HL-60 (cell line): ENCODE data around the gene GBX1.

Experiments used
- DNase-seq, 2 experiments: peaks; one replicate each; pipeline ENCODE4 v3.0.0-alpha.2; 2010 to 2020; ENCODE audit warnings: low read depth in 1 of 2, low spot score in 1 of 2
- H3K27ac ChIP-seq: fragments of 250-450 bp; sonication (Bioruptor Pico); replicated peaks from 2 replicates; pipeline ENCODE4 v1.5.1; 2020; ENCODE audit warnings: mild to moderate bottlenecking, moderate library complexity
- H3K27me3 ChIP-seq: fragments of 250-450 bp; sonication (Bioruptor Pico); 2 replicates; pipeline ENCODE4 v1.5.1; 2021; ENCODE audit warnings: mild to moderate bottlenecking, moderate library complexity; ENCODE audit not compliant: insufficient read depth, poor library complexity, severe bottlenecking
- H3K4me3 ChIP-seq: replicated peaks from 2 replicates; pipeline ENCODE4 v1.5.1; 2011; ENCODE audit warnings: mild to moderate bottlenecking, control low read depth, low read length; ENCODE audit not compliant: insufficient read depth
- GABPA ChIP-seq: IDR thresholded peaks from 2 replicates; pipeline ENCODE4 v1.6.1; 2012; ENCODE audit warnings: low read depth
- POLR2AphosphoS5 ChIP-seq: IDR thresholded peaks from 2 replicates; pipeline ENCODE4 v1.6.1; 2012; ENCODE audit warnings: low read depth
- SPI1 ChIP-seq: IDR thresholded peaks from 2 replicates; pipeline ENCODE4 v1.6.1; 2012; ENCODE audit warnings: low read depth, mild to moderate bottlenecking, borderline replicate concordance
- TF ChIP-seq, protein P1 (sequence below): IDR thresholded peaks from one replicate; pipeline ENCODE4 v1.5.1; 2011; ENCODE audit warnings: low read length, control low read depth, inconsistent platforms; ENCODE audit not compliant: insufficient read depth
- TF ChIP-seq, protein P2 (sequence below): IDR thresholded peaks from 2 replicates; pipeline ENCODE4 v1.6.1; 2012; ENCODE audit warnings: low read depth; ENCODE audit not compliant: insufficient replicate concordance

The GBX1 gene

DNA sequence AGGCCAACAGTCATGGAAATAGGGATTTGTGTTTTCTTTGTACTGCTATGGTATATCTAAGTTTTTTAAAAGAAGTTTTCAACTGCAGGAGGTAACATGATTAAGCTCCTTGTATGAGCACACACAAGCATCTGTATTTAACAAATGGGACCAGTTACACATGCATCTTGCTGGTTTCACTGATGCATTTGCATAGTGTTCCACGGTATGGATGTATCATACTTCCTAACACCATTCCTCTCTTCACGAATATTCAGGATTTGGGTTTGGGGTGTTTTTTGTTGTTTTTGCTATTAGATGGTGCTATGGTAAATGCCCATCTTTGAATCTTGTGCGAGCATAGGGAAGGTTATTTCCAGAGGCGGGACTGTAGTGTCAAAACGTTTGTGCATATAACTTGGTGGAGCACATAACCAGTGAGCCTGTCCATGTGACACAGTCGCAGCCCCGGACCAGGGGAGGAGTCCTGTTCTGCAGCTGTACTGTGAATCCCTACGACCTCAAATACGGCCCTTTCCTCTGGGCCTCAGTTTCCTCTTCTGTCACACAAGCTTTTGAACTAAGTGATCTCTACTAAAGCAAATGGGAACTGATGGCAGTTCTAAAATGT lies 40.9 kb upstream of the GBX1 start:
- Histone ChIP-seq H3K27ac (no peak overlapping the region), H3K27me3 (peaks cover 3% of the 10 kb centered on the region), H3K4me3 (no peak overlapping the region)
- no peak for DNase-seq
- TF ChIP-seq, protein P1, sequence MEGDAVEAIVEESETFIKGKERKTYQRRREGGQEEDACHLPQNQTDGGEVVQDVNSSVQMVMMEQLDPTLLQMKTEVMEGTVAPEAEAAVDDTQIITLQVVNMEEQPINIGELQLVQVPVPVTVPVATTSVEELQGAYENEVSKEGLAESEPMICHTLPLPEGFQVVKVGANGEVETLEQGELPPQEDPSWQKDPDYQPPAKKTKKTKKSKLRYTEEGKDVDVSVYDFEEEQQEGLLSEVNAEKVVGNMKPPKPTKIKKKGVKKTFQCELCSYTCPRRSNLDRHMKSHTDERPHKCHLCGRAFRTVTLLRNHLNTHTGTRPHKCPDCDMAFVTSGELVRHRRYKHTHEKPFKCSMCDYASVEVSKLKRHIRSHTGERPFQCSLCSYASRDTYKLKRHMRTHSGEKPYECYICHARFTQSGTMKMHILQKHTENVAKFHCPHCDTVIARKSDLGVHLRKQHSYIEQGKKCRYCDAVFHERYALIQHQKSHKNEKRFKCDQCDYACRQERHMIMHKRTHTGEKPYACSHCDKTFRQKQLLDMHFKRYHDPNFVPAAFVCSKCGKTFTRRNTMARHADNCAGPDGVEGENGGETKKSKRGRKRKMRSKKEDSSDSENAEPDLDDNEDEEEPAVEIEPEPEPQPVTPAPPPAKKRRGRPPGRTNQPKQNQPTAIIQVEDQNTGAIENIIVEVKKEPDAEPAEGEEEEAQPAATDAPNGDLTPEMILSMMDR = no peak
- TF ChIP-seq, protein P2, sequence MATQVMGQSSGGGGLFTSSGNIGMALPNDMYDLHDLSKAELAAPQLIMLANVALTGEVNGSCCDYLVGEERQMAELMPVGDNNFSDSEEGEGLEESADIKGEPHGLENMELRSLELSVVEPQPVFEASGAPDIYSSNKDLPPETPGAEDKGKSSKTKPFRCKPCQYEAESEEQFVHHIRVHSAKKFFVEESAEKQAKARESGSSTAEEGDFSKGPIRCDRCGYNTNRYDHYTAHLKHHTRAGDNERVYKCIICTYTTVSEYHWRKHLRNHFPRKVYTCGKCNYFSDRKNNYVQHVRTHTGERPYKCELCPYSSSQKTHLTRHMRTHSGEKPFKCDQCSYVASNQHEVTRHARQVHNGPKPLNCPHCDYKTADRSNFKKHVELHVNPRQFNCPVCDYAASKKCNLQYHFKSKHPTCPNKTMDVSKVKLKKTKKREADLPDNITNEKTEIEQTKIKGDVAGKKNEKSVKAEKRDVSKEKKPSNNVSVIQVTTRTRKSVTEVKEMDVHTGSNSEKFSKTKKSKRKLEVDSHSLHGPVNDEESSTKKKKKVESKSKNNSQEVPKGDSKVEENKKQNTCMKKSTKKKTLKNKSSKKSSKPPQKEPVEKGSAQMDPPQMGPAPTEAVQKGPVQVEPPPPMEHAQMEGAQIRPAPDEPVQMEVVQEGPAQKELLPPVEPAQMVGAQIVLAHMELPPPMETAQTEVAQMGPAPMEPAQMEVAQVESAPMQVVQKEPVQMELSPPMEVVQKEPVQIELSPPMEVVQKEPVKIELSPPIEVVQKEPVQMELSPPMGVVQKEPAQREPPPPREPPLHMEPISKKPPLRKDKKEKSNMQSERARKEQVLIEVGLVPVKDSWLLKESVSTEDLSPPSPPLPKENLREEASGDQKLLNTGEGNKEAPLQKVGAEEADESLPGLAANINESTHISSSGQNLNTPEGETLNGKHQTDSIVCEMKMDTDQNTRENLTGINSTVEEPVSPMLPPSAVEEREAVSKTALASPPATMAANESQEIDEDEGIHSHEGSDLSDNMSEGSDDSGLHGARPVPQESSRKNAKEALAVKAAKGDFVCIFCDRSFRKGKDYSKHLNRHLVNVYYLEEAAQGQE = no peak
- TF ChIP-seq POLR2AphosphoS5 = no peak
- TF ChIP-seq GABPA = no peak
- no peak for TF ChIP-seq SPI1

DNA sequence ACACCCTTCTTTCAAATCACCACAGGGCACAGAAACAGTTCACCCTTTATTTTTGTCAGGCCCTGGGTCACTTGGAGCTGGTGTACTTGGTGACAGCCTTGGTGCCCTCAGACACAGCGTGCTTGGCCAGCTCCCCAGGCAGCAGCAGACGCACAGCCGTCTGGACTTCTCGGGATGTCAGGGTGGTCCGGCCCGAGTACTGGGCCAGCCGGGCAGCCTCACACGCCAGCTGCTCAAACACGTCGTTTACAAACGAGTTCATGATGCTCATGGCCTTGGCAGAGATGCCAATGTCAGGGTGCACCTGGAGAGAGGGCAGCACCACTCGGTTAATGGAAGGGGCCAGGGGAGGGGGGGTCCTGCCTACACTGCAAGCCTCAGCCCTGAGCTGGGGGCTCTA lies 40.3 kb upstream of the GBX1 start:
- DNase-seq = no peak

DNA sequence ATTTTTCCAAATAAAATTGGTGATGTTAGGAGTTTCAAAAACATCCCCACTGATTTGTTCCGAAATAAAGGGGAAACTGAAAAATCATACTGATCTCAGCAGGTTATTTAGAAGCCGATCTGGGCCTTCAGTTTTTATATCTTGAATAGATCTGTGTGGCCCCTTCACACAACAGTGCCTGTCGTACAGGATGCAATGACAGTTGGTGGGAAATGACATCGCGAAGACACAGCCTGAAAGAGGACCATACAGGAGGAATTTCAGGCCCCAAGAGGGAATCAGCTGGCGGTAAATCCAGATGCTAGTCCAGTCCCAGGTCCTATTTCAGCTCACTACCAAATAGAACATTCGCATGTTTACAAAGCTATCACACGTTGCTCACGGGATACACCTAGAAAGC lies 39.8 kb upstream of the GBX1 start:
- DNase-seq = no peak
- H3K4me3 ChIP-seq = no peak overlapping the region
- H3K27ac ChIP-seq = no peak overlapping the region
- H3K27me3 ChIP-seq = peaks cover 3% of the 10 kb centered on the region
- TF ChIP-seq SPI1 (no peak), GABPA (no peak), POLR2AphosphoS5 (no peak)
- TF ChIP-seq, protein P2 = no peak
- TF ChIP-seq, protein P1 = no peak

More for the DNA sequence above, 40.3 kb upstream of the GBX1 start:
- peaks cover 3% of the 10 kb centered on the region for H3K27me3 ChIP-seq
- H3K27ac ChIP-seq = no peak overlapping the region
- TF ChIP-seq SPI1 = no peak
- TF ChIP-seq, protein P2 = no peak
- TF ChIP-seq GABPA = no peak
- TF ChIP-seq, protein P1 = no peak
- no peak overlapping the region for H3K4me3 ChIP-seq
